Hematopoietic multipotent progenitor cell treated with erythropoietin and hydrocortisone succinate and interleukin-3 and kit ligand, for 4 days (in vitro differentiated cells): Measurements from ENCODE around the gene YJEFN3.

Experiments used
- DNase-seq: peaks from one replicate; pipeline ENCODE4 v3.0.0-alpha.2; 2015

Gene YJEFN3

GRCh38 chr19:19540064-19540714 is 11.5 kb downstream of the YJEFN3 start:
- DNase-seq: peak; percentile 95

- peak; percentile 82 for DNase-seq
Observed at GRCh38 chr19:19540715-19541515, 12.2 kb downstream of the YJEFN3 start.

- DNase-seq: no peak
Observed at GRCh38 chr19:19541616-19542015, 12.9 kb downstream of the YJEFN3 start.

GRCh38 chr19:19542507-19542906 is 13.8 kb downstream of the YJEFN3 start:
- peak; percentile 66 for DNase-seq

GRCh38 chr19:19543101-19543500 is 14.4 kb downstream of the YJEFN3 start:
- no peak for DNase-seq

- DNase-seq: no peak
Observed at GRCh38 chr19:19543640-19544039, 14.9 kb downstream of the YJEFN3 start.

- DNase-seq: no peak
Observed at GRCh38 chr19:19544257-19544953, 15.7 kb downstream of the YJEFN3 start.

GRCh38 chr19:19544954-19545591 is 16.4 kb downstream of the YJEFN3 start:
- no peak for DNase-seq

- no peak for DNase-seq
Observed at GRCh38 chr19:19545707-19546106, 17.0 kb downstream of the YJEFN3 start.

GRCh38 chr19:19546751-19547162 is 18.0 kb downstream of the YJEFN3 start:
- DNase-seq: no peak

GRCh38 chr19:19547674-19548336 is 19.1 kb downstream of the YJEFN3 start:
- DNase-seq: no peak

GRCh38 chr19:19548915-19549759 is 20.4 kb downstream of the YJEFN3 start:
- DNase-seq: no peak

GRCh38 chr19:19549804-19550464 is 21.2 kb downstream of the YJEFN3 start:
- no peak for DNase-seq

- no peak for DNase-seq
Observed at GRCh38 chr19:19550485-19550929, 21.8 kb downstream of the YJEFN3 start.

- no peak for DNase-seq
Observed at GRCh38 chr19:19550972-19551852, 22.5 kb downstream of the YJEFN3 start.

- no peak for DNase-seq
Observed at GRCh38 chr19:19551853-19552192, 23.1 kb downstream of the YJEFN3 start.

- no peak for DNase-seq
Observed at GRCh38 chr19:19552798-19553197, 24.1 kb downstream of the YJEFN3 start.

- DNase-seq: no peak
Observed at GRCh38 chr19:19553670-19554069, 25.0 kb downstream of the YJEFN3 start.

GRCh38 chr19:19554074-19555023 is 25.6 kb downstream of the YJEFN3 start:
- peak; percentile 73 for DNase-seq
